D721Med (cell line): ENCODE data around the gene PLAU.

Experiments used
- DNase-seq: peaks from one replicate; pipeline ENCODE4 v3.0.0; 2011; ENCODE audit warnings: low spot score; ENCODE audit not compliant: insufficient read length
- FAIRE-seq: peaks from 2 replicates; lab custom pipeline; 2011; peaks lifted over from hg19 to GRCh38; lab: Jason Lieb, UNC
- CTCF ChIP-seq: IDR thresholded peaks from 2 replicates; pipeline ENCODE4 v1.5.1; 2012; ENCODE audit warnings: mild to moderate bottlenecking, control low read depth; ENCODE audit not compliant: insufficient read depth; ENCODE audit errors: missing control alignments

Gene PLAU

DNA sequence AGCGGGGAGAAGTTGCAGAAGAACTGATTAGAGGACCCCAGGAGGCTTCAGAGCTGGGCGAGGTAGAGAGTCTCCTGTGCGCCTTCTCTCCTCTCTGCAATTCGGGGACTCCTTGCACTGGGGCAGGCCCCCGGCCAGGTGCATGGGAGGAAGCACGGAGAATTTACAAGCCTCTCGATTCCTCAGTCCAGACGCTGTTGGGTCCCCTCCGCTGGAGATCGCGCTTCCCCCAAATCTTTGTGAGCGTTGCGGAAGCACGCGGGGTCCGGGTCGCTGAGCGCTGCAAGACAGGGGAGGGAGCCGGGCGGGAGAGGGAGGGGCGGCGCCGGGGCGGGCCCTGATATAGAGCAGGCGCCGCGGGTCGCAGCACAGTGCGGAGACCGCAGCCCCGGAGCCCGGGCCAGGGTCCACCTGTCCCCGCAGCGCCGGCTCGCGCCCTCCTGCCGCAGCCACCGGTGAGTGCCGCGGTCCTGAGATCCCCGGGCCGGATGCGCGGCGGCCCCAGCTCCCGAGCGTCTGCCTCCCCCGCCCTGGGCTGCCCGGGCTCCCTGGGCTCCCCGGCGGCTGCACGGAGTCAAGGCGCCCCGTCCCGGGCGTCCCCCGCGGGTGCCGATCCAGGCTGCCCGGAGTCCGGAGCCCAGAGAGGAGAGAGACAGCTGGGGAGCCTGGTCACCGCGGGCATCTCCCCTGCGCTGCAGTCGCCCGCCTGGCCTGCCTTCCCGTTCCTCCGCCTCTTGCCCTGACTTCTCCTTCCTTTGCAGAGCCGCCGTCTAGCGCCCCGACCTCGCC, at the start of gene PLAU:
PLAU (plus strand) TSS at position 369 of the 789 bp plus-strand sequence. CDS start 424 bp downstream, outside the sequence.
- TF ChIP-seq CTCF = no peak
- no peak for DNase-seq
- no peak for FAIRE-seq

GRCh38 chr10:73862011-73862410, 48.9 kb upstream of the PLAU start:
- no peak for TF ChIP-seq CTCF
- DNase-seq (no peak), FAIRE-seq (no peak)

- FAIRE-seq (no peak), DNase-seq (peak; percentile 68)
- TF ChIP-seq CTCF = no peak
Measured at GRCh38 chr10:73863039-73863817, 47.7 kb upstream of the PLAU start.

DNA sequence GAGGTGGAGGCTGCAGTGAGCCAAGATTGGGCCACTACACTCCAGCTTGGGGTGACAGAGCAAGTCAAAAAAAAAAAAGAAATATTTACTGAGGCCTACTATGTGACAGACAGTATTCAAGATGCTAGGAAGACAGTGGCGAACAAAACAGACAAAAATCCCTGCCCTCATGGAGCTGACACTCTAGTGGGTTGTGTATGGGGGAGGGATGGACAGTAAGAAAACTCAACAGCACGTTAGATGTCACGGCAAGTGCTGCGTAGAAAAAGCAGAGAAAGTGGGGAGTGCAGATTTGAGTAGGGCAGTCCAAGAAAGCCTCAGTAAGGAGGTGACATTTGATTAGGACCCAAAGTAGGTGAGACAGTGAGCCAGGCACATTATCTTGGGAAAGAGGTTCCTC, 46.7 kb upstream of the PLAU start:
- FAIRE-seq (no peak), DNase-seq (no peak)
- TF ChIP-seq CTCF = no peak

- DNase-seq = no peak
- no peak for FAIRE-seq
- no peak for TF ChIP-seq CTCF
Measured at GRCh38 chr10:73865107-73865458, 45.8 kb upstream of the PLAU start.

- FAIRE-seq (no peak), DNase-seq (no peak)
- no peak for TF ChIP-seq CTCF
Measured at GRCh38 chr10:73865459-73866442, 45.2 kb upstream of the PLAU start.
